BJ (cell line): Measurements from ENCODE around the gene FAM131B. TPM values are rescaled to one million over a fixed set of nuclear protein-coding genes. Genes with fewer than 3 reads are reported as not detected.

Experiments
- CTCF ChIA-PET: fragments of 350-600 bp; formaldehyde crosslinking; extraction: SDS; loops from one replicate; lab custom pipeline; 2021; ENCODE audit warnings: antibody characterized with exemption, inconsistent platforms; lab: Yijun Ruan, JAX
- POLR2A ChIA-PET: fragments of 300-600 bp; sonication (Branson Sonifier 250); formaldehyde crosslinking; extraction: SDS; loops from one replicate; lab custom pipeline; 2021; ENCODE audit warnings: antibody characterized with exemption; lab: Charles Lee
- DNase-seq: peaks from one replicate; pipeline ENCODE4 v3.0.0-alpha.2; 2011; ENCODE audit warnings: low read depth
- H3K27me3 ChIP-seq: 2 replicates; pipeline ENCODE4 v1.6.0; 2011; ENCODE audit warnings: low read length; ENCODE audit not compliant: control insufficient read depth, insufficient read depth
- H3K36me3 ChIP-seq: 2 replicates; pipeline ENCODE4 v1.5.1; 2011; ENCODE audit warnings: low read length; ENCODE audit not compliant: control insufficient read depth, insufficient read depth
- H3K4me3 ChIP-seq: 2 replicates; pipeline ENCODE4 v1.5.1; 2011; ENCODE audit warnings: low read depth, mild to moderate bottlenecking, control low read depth, low read length
- CTCF ChIP-seq: IDR thresholded peaks from 2 replicates; pipeline ENCODE4 v1.5.1; 2011; ENCODE audit warnings: low read depth, mild to moderate bottlenecking, control low read depth, inconsistent platforms, low read length, moderate library complexity; ENCODE audit not compliant: insufficient read depth
- polyA plus RNA-seq: library from polyadenylated mRNA; depleted of rRNA; stranded (reverse); fragments of >200 nt; gene quantifications from 2 replicates; pipeline ENCODE4 v1.2.3, GENCODE V29; 2011

Gene FAM131B
- polyA plus RNA-seq, 1 experiment = 2.9 TPM

- ChIA-PET POLR2A (no interaction called here), CTCF (interaction anchor here (0.9 to 2.1 kb wide), 3 partner anchors 17 to 85 kb away, joined by 3 to 6 read pairs (median 3); partner anchors contain the start of gene CLCN1)
- Histone ChIP-seq H3K4me3 (no peak overlapping the region), H3K36me3 (no peaks in the 10 kb centered on the region), H3K27me3 (no peaks in the 10 kb centered on the region; the same call in 1 of the 2 replicates)
- TF ChIP-seq CTCF = no peak
- no peak for DNase-seq
These were observed 38.8 kb upstream of the FAM131B start for GRCh38 chr7:143401265-143401664.

- H3K27me3 ChIP-seq = no peaks in the 10 kb centered on the region
- no peaks in the 10 kb centered on the region for H3K36me3 ChIP-seq
- no peak overlapping the region for H3K4me3 ChIP-seq
- ChIA-PET CTCF (no interaction called here), POLR2A (no interaction called here)
- TF ChIP-seq CTCF = no peak
- no peak for DNase-seq
These were observed 37.1 kb upstream of the FAM131B start for GRCh38 chr7:143399642-143400041.

- TF ChIP-seq CTCF = no peak
- H3K36me3 ChIP-seq = no peaks in the 10 kb centered on the region
- H3K4me3 ChIP-seq = no peak overlapping the region
- ChIA-PET CTCF (no interaction called here), POLR2A (no interaction called here)
- no peaks in the 10 kb centered on the region for H3K27me3 ChIP-seq
- DNase-seq = no peak
These were observed 36.6 kb upstream of the FAM131B start for GRCh38 chr7:143399151-143399550.

- ChIA-PET POLR2A (no interaction called here), CTCF (interaction anchor here (1.5 kb wide), 1 partner anchor 17 kb away, joined by 4 read pairs; no protein-coding TSS in a partner anchor)
- TF ChIP-seq CTCF = no peak
- Histone ChIP-seq H3K36me3 (no peaks in the 10 kb centered on the region), H3K4me3 (no peak overlapping the region), H3K27me3 (no peaks in the 10 kb centered on the region)
- no peak for DNase-seq
These were observed 36.1 kb upstream of the FAM131B start for GRCh38 chr7:143398616-143399015.

GRCh38 chr7:143397710-143398530 is 35.4 kb upstream of the FAM131B start:
- TF ChIP-seq CTCF = no peak
- H3K36me3 ChIP-seq = peaks cover under 1% of the 10 kb centered on the region; the same call in 1 of the 2 replicates
- POLR2A ChIA-PET = no interaction called here
- H3K27me3 ChIP-seq = no peaks in the 10 kb centered on the region
- CTCF ChIA-PET = interaction anchor here (1.5 kb wide), 1 partner anchor 18 kb away, joined by 4 read pairs; no protein-coding TSS in a partner anchor
- H3K4me3 ChIP-seq = no peak overlapping the region
- no peak for DNase-seq
